CD4-positive, alpha-beta memory T cell (primary cell): ENCODE data around the gene ASB2. TPM values are rescaled to one million over a fixed set of nuclear protein-coding genes. Genes with fewer than 3 reads are reported as not detected.

Experiments used
- CTCF ChIA-PET: fragments of 350-600 bp; sonication (Branson Sonifier 250); formaldehyde crosslinking; loops from one replicate; lab custom pipeline; 2021; ENCODE audit warnings: inconsistent platforms; ENCODE audit not compliant: partially characterized antibody; lab: Charles Lee
- POLR2A ChIA-PET: fragments of 350-600 bp; sonication (Branson Sonifier 250); formaldehyde crosslinking; loops from one replicate; lab custom pipeline; 2021; ENCODE audit not compliant: partially characterized antibody; lab: Charles Lee
- DNase-seq, 5 donors: peaks; one replicate each; pipeline versions ENCODE4 v3.0.0 to v3.0.0-alpha.2; 2020 to 2022; ENCODE audit warnings: mixed read lengths in 1 of 5
- H3K27ac ChIP-seq: one replicate; pipeline ENCODE4 v1.7.0; 2013; ENCODE audit warnings: low read depth, low read length
- H3K27me3 ChIP-seq: 2 replicates; pipeline ENCODE4 v1.7.0; 2013; ENCODE audit warnings: mild to moderate bottlenecking, low read length, moderate library complexity; ENCODE audit not compliant: insufficient read depth
- H3K36me3 ChIP-seq: 2 replicates; pipeline ENCODE4 v1.7.0; 2013; ENCODE audit warnings: mild to moderate bottlenecking, low read length, moderate library complexity; ENCODE audit not compliant: insufficient read depth
- H3K4me1 ChIP-seq: 2 replicates; pipeline ENCODE4 v1.7.0; 2013; ENCODE audit warnings: mild to moderate bottlenecking, low read length, moderate library complexity; ENCODE audit not compliant: insufficient read depth
- H3K4me3 ChIP-seq, 2 donors: one replicate each; pipeline ENCODE4 v1.7.0; 2013; ENCODE audit warnings: low read length in 2 of 2, mild to moderate bottlenecking in 1 of 2
- H3K9me3 ChIP-seq, 2 donors: one replicate each; pipeline ENCODE4 v1.7.0; 2013; ENCODE audit warnings: low read length in 2 of 2, control low read depth in 1 of 2; ENCODE audit not compliant: control insufficient read depth in 1 of 2
- H3K27ac Mint-ChIP-seq, 7 donors: one replicate each; pipeline ENCODE4 v1.8.0; 2020 to 2021; ENCODE audit warnings: mixed read lengths in 7 of 7, mild to moderate bottlenecking in 6 of 7, inconsistent platforms in 3 of 7, moderate library complexity in 3 of 7
- H3K27me3 Mint-ChIP-seq, 2 donors: one replicate each; pipeline ENCODE4 v1.8.0; 2020 to 2021; ENCODE audit warnings: mixed read lengths in 2 of 2
- H3K36me3 Mint-ChIP-seq, 2 donors: one replicate each; pipeline ENCODE4 v1.8.0; 2020 to 2021; ENCODE audit warnings: mixed read lengths in 2 of 2, inconsistent platforms in 1 of 2, mild to moderate bottlenecking in 1 of 2
- H3K4me1 Mint-ChIP-seq, 4 donors: one replicate each; pipeline ENCODE4 v1.8.0; 2020 to 2021; ENCODE audit warnings: mixed read lengths in 4 of 4, mild to moderate bottlenecking in 1 of 4
- H3K4me3 Mint-ChIP-seq, 8 donors: one replicate each; pipeline ENCODE4 v1.8.0; 2020 to 2021; ENCODE audit warnings: mixed read lengths in 8 of 8, mild to moderate bottlenecking in 7 of 8, moderate library complexity in 6 of 8, inconsistent platforms in 3 of 8
- H3K9me3 Mint-ChIP-seq, 8 donors: one replicate each; pipeline ENCODE4 v1.8.0; 2020 to 2021; ENCODE audit warnings: mixed read lengths in 8 of 8, mild to moderate bottlenecking in 5 of 8, inconsistent platforms in 3 of 8, moderate library complexity in 1 of 8
- intact Hi-C: fragments of 100-400 bp; cut with micrococcal nuclease; formaldehyde crosslinking; loops from one replicate; pipeline ENCODE4 v1.15.1; 2023
- polyA plus RNA-seq, 2 donors: library from polyadenylated mRNA; unstranded; fragments of 300-500 nt; fragmentation: Illumina TruSeq; gene quantifications; one replicate each; pipeline ENCODE4 v1.2.3, GENCODE V29; 2021
- total RNA-seq, 2 experiments: library from RNA; stranded (reverse); gene quantifications; one replicate each; pipeline ENCODE4 v1.2.3, GENCODE V29; 2021

Gene ASB2
- total and polyA plus RNA-seq, 4 experiments from 2014 or later = 0.87 to 29.7 (median 14.8) TPM

DNA sequence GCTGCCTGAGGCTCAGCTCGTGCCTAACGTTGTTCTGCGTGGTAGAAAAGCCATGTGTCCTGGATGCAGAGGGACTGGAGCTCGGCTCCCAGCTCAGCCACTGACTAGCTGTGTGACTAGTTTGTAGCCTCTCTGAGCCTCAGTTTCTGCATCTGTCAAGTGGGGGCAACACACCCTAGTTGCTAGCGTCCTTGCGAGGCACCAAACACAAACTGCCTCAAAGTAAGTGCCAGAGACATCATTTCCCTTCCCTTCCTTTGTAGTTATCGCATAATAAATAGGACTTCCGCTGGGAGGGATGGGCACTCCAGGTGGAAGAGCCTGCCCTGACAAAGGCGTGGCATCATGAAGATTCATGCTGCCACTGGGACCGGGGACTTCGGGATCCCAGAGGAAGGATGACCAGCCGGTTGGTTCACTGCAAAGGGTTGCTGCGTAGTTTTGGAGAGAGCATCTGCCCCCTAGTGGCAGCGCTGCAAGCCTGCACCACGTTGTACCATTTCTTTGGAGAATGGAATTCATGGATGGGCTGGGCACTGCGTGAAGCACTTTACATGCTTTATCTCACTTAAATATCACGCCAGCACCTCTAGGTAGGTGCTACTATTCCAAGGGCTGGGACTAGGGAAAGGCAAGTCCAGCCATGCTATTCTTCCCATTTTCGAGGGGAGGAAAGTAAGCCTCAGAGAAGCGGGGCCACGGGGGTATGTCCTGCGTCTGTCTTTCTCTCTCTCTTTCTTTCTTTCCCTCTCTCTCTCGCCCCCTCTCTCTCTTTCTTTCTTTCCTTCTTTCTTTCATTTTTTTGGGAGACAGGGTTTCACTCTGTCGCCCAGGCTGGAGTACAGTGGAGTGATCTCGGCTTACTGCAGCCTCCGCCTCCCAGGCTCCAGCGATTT, 25.4 kb upstream of the ASB2 start:
- Mint-ChIP-seq H3K27ac (peak overlapping the region in 4 of 7 donors; percentile 8 to 61 (median 44)), H3K4me1 (peaks cover 8 to 18% (median 10%) of the 10 kb centered on the region in 4 donors), H3K27me3 (peaks cover 0 to 2% of the 10 kb centered on the region in 2 donors), H3K9me3 (no peaks in the 10 kb centered on the region), H3K4me3 (peak overlapping the region in 5 of 8 donors; percentile 19 to 66 (median 36)), H3K36me3 (no peaks in the 10 kb centered on the region)
- H3K27ac ChIP-seq = no peak overlapping the region
- intact Hi-C loops = loop anchor here (1.0 to 2.0 kb wide), 2 partner anchors 23 to 31 kb away; no protein-coding TSS in a partner anchor
- DNase-seq = peak in 4 of 5 donors; percentile 52 to 61 (median 54)
- H3K36me3 ChIP-seq = no peaks in the 10 kb centered on the region
- H3K4me3 ChIP-seq = no peak overlapping the region
- H3K9me3 ChIP-seq = no peaks in the 10 kb centered on the region
- ChIA-PET CTCF (interaction anchor here (0.8 to 16.6 kb wide), 18 partner anchors 10 to 108 kb away, joined by 3 to 447 read pairs (median 6); partner anchors contain the start of gene ASB2), POLR2A (interaction anchor here (1.0 to 7.2 kb wide), 6 partner anchors 23 to 62 kb away, joined by 3 to 51 read pairs (median 8); no protein-coding TSS in a partner anchor)
- no peaks in the 10 kb centered on the region for H3K27me3 ChIP-seq
- peaks cover 8% of the 10 kb centered on the region for H3K4me1 ChIP-seq

DNA sequence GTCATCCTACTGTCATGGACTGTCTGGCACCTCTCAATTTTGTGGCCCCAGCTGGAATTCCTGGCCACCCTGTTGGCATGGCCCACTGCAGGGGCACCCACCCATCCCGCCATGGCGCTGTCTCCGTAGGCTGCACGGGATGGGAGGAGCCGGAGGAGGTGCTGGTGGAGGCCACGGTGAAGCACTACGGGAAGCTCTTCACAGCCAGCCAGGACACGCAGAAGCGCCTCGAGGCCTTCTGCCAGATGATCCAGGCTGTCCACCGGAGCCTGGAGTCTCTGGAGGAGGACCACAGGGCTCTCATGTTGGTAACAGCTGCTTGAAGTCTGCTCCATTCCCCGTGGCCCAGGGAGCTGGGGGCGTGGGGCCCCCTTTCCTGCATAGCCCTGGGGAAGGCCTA, 24.6 kb upstream of the ASB2 start:
- H3K9me3 ChIP-seq = no peaks in the 10 kb centered on the region
- H3K36me3 Mint-ChIP-seq = no peaks in the 10 kb centered on the region

DNA sequence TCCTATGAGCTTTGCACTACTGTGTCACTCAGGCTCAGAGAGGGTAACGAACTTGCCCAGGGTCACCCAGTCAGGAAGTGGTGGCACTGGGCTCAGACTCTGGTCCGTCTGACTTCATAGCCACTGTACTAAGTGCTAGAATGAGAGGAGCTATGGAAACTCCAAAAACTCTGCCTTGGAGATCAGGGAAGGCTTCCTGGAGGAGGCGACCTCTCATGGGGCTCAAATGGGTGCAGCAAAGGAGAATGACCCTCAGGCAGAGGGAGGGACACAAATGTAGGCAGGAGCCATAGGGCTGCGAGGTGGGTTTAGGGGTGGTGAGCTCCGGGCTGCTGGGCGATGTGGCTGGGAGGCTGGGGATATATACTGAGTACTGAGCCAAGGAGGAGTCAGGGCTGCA, 23.9 kb upstream of the ASB2 start:
- DNase-seq = no peak
- Mint-ChIP-seq H3K36me3 (no peaks in the 10 kb centered on the region), H3K27me3 (peaks cover 0 to 2% of the 10 kb centered on the region in 2 donors), H3K4me1 (peaks cover 8 to 13% (median 11%) of the 10 kb centered on the region in 4 donors), H3K27ac (peak overlapping the region in 1 of 7 donors; percentile 29), H3K9me3 (no peaks in the 10 kb centered on the region), H3K4me3 (no peak overlapping the region)
- Histone ChIP-seq H3K4me3 (no peak overlapping the region), H3K36me3 (no peaks in the 10 kb centered on the region), H3K27me3 (no peaks in the 10 kb centered on the region), H3K27ac (no peak overlapping the region), H3K9me3 (no peaks in the 10 kb centered on the region), H3K4me1 (peaks cover 8% of the 10 kb centered on the region)
- CTCF ChIA-PET = interaction anchor here (0.6 to 16.6 kb wide), 15 partner anchors 9 to 180 kb away, joined by 3 to 447 read pairs (median 6); partner anchors contain the start of gene ASB2
- intact Hi-C loops = loop anchor here (2.0 kb wide), 1 partner anchor 21 kb away; no protein-coding TSS in a partner anchor
- POLR2A ChIA-PET = interaction anchor here (0.8 to 7.2 kb wide), 8 partner anchors 9 to 61 kb away, joined by 3 to 51 read pairs (median 4); no protein-coding TSS in a partner anchor

More for the DNA sequence above, 24.6 kb upstream of the ASB2 start:
- Mint-ChIP-seq H3K27ac (no peak overlapping the region), H3K4me1 (peaks cover 8 to 18% (median 11%) of the 10 kb centered on the region in 4 donors), H3K9me3 (no peaks in the 10 kb centered on the region), H3K27me3 (peaks cover 0 to 2% of the 10 kb centered on the region in 2 donors), H3K4me3 (no peak overlapping the region)
- no peak for DNase-seq
- H3K36me3 ChIP-seq = no peaks in the 10 kb centered on the region
- peaks cover 8% of the 10 kb centered on the region for H3K4me1 ChIP-seq
- H3K27me3 ChIP-seq = no peaks in the 10 kb centered on the region
- intact Hi-C loops = loop anchor here (1.0 to 2.0 kb wide), 2 partner anchors 22 to 31 kb away; no protein-coding TSS in a partner anchor
- ChIA-PET CTCF (interaction anchor here (0.9 to 16.6 kb wide), 15 partner anchors 9 to 180 kb away, joined by 3 to 447 read pairs (median 6); partner anchors contain the start of gene ASB2), POLR2A (interaction anchor here (0.9 to 7.2 kb wide), 7 partner anchors 22 to 62 kb away, joined by 3 to 51 read pairs (median 6); no protein-coding TSS in a partner anchor)
- no peak overlapping the region for H3K27ac ChIP-seq
- H3K4me3 ChIP-seq = no peak overlapping the region

DNA sequence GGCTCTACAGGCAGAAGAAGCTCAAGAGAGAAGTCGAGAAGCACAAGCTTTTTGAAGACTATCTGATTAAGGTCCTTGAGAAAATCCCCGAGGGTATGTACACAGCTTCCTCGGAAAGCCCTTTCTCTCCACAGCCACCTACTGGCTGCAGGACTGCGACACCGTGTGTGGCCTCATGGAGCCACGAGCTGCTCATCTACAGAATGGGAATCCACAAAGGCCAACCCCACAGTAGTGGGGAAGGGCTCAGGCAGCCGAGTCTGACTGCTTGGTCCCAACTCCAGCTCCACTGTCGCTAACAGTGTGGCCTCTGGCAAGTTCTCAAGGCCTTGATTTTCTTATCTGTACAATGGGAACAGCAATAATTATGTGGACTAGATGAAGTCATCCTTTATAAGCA, 23.2 kb upstream of the ASB2 start:
- H3K36me3 Mint-ChIP-seq = no peaks in the 10 kb centered on the region
- DNase-seq = no peak
- Histone ChIP-seq H3K36me3 (no peaks in the 10 kb centered on the region), H3K4me1 (peaks cover 8% of the 10 kb centered on the region), H3K27me3 (no peaks in the 10 kb centered on the region), H3K4me3 (no peak overlapping the region), H3K9me3 (no peaks in the 10 kb centered on the region), H3K27ac (no peak overlapping the region)
- H3K27me3 Mint-ChIP-seq = peaks cover 0 to 2% of the 10 kb centered on the region in 2 donors
- H3K27ac Mint-ChIP-seq = no peak overlapping the region
- H3K4me3 Mint-ChIP-seq = no peak overlapping the region
- intact Hi-C loops = no loop called here
- POLR2A ChIA-PET = interaction anchor here (0.7 to 7.2 kb wide), 8 partner anchors 8 to 60 kb away, joined by 3 to 51 read pairs (median 4); partner anchors contain the start of gene ASB2
- H3K9me3 Mint-ChIP-seq = no peaks in the 10 kb centered on the region
- CTCF ChIA-PET = interaction anchor here (0.6 to 16.6 kb wide), 13 partner anchors 8 to 181 kb away, joined by 3 to 447 read pairs (median 6); partner anchors contain the start of gene ASB2
- H3K4me1 Mint-ChIP-seq = peaks cover 6 to 9% (median 8%) of the 10 kb centered on the region in 4 donors

DNA sequence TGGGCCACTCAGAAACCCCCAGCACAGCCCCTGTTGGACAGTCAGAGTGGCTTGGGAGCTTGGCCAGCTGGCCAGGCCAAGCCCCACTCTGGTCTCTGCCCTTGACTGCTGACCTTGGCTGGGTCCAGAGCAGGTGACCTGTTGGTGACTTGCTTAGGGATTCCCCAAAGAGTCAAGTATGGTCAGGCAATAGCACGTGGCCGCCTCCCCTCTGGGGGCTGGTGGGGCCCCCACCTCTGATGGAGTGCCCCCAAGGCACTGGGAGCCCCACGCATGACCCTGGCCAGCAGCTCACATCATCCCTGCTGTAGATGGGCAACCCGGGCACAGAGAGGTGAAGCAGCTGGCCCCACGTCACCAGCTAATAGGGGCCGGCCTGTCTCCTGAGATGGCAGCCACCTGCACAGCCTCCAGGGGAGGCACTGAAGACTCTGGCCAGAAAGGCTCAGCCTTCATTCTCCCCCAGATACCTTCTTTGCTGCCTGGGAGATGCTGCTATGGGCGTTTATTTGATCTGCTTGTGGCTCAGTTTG, 22.6 kb upstream of the ASB2 start:
- POLR2A ChIA-PET = interaction anchor here (0.8 to 7.2 kb wide), 4 partner anchors 21 to 59 kb away, joined by 3 to 51 read pairs (median 7); no protein-coding TSS in a partner anchor

DNA sequence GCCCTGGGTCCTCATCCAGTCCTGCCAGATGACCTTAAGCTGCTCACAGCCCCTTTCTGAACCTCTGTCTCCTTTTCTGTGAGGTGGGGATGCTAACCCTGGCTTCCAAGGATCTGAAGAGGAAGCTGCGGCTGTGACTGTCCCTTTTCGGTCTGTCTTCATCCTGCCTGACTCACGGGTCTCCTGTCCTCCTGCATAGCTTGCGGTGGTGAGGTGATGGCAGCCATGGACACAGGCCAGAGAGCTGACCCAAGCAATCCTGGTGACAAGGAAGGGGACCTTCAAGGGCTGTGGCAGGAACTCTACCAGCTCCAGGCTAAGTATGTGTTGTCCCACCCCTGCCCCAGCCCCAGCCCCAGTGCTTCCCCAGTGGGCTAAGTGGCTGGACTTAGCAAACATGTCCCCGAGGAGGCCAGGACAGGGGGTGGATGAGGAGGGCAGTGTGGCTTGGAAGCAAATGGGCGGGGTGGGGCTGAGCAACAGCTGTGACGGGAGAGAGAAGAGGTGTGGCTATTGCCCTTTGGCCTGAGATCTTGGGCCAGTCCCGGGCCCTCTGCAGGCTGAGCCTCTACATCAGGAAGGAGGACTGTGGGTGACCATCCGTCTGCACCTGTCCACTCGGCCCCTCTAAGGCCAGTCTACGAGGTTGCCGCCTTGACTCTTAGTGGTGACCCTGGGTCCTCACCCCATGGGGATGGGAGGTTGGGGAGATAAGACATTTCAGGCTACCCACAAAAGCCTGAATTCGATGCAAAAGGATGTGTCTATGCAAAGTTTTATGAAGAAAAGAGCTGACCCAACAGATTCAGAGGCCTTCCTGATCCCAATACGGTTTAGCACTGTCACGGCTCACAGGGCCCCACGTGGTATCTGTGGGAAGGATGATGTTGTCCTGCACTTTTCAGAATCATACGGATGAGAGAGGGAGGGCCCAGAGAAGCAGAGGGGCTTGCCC, 21.8 kb upstream of the ASB2 start:
- Histone ChIP-seq H3K27ac (no peak overlapping the region), H3K4me3 (no peak overlapping the region), H3K27me3 (no peaks in the 10 kb centered on the region), H3K9me3 (no peaks in the 10 kb centered on the region), H3K36me3 (no peaks in the 10 kb centered on the region), H3K4me1 (peaks cover 8% of the 10 kb centered on the region)
- Mint-ChIP-seq H3K4me3 (no peak overlapping the region), H3K36me3 (no peaks in the 10 kb centered on the region), H3K4me1 (peaks cover 6 to 8% (median 7%) of the 10 kb centered on the region in 4 donors), H3K27ac (no peak overlapping the region), H3K9me3 (no peaks in the 10 kb centered on the region), H3K27me3 (peaks cover 0 to 2% of the 10 kb centered on the region in 2 donors)
- intact Hi-C loops = no loop called here
- POLR2A ChIA-PET = interaction anchor here (0.8 to 7.2 kb wide), 8 partner anchors 20 to 59 kb away, joined by 3 to 51 read pairs (median 4); no protein-coding TSS in a partner anchor
- DNase-seq = no peak
- CTCF ChIA-PET = interaction anchor here (0.7 to 16.6 kb wide), 11 partner anchors 15 to 182 kb away, joined by 3 to 447 read pairs (median 4); partner anchors contain the start of gene ASB2

More for the DNA sequence above, 22.6 kb upstream of the ASB2 start:
- peaks cover 8% of the 10 kb centered on the region for H3K4me1 ChIP-seq
- H3K9me3 ChIP-seq = no peaks in the 10 kb centered on the region
- intact Hi-C loops = no loop called here
- Mint-ChIP-seq H3K36me3 (no peaks in the 10 kb centered on the region), H3K9me3 (no peaks in the 10 kb centered on the region), H3K27me3 (peaks cover 0 to 2% of the 10 kb centered on the region in 2 donors), H3K27ac (no peak overlapping the region), H3K4me1 (peaks cover 6 to 9% (median 8%) of the 10 kb centered on the region in 4 donors), H3K4me3 (no peak overlapping the region)
- no peak for DNase-seq
- no peaks in the 10 kb centered on the region for H3K36me3 ChIP-seq
- CTCF ChIA-PET = interaction anchor here (1.3 to 16.6 kb wide), 8 partner anchors 16 to 182 kb away, joined by 4 to 447 read pairs (median 8); no protein-coding TSS in a partner anchor
- H3K4me3 ChIP-seq = no peak overlapping the region
- no peaks in the 10 kb centered on the region for H3K27me3 ChIP-seq
- H3K27ac ChIP-seq = no peak overlapping the region
